Glomerular visceral epithelial cell (primary cell): Measurements from ENCODE around the gene PLEKHA8.

Experiments used
- DNase-seq: peaks from one replicate; pipeline ENCODE4 v3.0.0-alpha.2; 2016; ENCODE audit errors: extremely low spot score

Gene PLEKHA8, protein sequence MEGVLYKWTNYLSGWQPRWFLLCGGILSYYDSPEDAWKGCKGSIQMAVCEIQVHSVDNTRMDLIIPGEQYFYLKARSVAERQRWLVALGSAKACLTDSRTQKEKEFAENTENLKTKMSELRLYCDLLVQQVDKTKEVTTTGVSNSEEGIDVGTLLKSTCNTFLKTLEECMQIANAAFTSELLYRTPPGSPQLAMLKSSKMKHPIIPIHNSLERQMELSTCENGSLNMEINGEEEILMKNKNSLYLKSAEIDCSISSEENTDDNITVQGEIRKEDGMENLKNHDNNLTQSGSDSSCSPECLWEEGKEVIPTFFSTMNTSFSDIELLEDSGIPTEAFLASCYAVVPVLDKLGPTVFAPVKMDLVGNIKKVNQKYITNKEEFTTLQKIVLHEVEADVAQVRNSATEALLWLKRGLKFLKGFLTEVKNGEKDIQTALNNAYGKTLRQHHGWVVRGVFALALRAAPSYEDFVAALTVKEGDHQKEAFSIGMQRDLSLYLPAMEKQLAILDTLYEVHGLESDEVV

DNA sequence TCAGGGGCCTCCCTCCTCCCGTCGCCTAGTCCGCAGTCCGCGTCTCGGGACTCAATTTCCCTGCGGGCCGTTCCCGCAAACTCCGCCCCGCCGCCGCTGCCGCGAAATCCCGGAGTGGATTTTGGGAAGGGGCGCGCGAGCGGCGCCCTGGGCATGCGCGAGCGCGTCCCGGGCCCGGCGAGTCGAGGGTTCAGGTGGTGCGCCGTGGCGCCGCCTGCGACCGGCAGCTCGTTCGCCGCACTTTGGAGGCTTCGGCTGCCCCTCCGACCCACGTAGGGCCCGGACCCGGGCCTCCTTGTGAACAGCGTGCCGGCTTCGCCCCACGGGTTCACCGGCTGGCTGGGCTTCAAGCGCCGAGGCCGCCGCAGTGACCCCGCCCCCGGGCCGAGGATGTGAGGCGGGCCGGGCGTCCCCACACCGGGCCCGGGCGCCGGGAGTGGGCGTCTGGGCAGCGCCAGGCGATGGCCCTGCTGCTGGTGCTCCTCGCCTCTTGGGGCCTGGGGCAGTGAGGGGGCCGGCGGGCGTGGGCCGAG, at the start of gene PLEKHA8:
Gene PLEKHA8, plus strand, starts transcription at position 197 of the 533 bp plus-strand sequence. CDS start 351 bp downstream, outside the sequence.
- DNase-seq, result peak; percentile 81

DNA sequence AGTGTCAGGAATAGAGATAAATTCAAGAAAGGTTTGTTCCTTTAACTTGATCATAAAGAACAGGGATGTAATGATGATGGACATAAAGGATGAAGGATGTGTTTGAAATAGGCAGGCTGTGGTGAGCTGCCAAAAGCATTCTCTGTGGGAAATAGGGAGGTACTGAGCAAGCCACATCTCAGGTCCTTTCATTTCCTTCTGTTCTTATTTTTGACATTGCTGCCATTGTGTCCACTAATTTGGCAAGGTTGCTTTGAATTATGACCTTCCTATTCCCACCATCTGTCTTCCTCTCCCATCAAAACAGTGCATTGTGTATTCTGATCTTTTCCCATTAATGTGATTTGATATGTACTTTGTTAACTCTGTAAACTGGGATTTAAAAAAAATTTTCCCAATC, 48.1 kb upstream of the PLEKHA8 start:
- no peak for DNase-seq

DNA sequence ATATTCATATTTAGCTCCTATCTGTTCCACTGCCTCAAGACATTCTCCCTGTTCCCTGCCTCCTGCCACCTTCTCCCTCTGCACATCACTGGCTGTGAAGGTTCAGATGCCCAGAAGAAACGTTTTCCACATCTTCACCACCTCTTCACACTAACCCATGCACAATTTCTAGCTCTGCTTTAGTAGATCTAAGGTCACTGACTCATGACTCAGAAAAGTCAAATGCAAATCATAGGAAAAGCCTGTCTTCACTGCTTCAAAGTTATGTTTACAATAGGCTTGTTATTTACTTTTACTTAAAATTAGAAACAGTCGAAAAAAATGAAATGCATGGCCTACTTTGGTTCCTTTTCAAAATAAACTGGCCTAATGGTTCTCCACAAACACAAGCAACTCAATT, 41.1 kb upstream of the PLEKHA8 start:
- DNase-seq, result no peak

DNA sequence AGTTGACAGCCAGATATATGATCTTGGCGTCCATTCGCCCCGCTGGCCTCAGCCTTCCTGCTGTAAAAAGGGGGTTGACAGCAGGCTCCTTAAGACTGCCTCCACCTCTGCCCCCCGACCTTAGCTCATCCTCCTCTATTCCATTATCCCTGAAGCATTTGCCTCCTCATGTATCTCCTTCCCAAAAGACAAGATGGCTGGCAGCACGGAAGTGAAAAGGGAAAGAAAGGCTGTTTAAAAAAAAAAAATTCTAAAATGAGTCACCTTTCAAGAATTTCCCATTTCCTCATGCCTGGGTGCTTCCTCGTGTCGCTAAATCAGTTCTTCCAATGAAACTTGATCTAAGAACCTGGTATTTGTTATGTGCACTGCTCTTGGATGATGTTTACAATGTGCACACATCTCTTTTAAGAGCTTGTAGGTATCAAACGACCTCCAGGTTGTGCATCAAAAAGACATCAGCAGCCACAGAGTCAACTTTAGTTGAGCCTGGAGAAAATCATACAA, 40.3 kb upstream of the PLEKHA8 start:
- DNase-seq, result peak; percentile 79

DNA sequence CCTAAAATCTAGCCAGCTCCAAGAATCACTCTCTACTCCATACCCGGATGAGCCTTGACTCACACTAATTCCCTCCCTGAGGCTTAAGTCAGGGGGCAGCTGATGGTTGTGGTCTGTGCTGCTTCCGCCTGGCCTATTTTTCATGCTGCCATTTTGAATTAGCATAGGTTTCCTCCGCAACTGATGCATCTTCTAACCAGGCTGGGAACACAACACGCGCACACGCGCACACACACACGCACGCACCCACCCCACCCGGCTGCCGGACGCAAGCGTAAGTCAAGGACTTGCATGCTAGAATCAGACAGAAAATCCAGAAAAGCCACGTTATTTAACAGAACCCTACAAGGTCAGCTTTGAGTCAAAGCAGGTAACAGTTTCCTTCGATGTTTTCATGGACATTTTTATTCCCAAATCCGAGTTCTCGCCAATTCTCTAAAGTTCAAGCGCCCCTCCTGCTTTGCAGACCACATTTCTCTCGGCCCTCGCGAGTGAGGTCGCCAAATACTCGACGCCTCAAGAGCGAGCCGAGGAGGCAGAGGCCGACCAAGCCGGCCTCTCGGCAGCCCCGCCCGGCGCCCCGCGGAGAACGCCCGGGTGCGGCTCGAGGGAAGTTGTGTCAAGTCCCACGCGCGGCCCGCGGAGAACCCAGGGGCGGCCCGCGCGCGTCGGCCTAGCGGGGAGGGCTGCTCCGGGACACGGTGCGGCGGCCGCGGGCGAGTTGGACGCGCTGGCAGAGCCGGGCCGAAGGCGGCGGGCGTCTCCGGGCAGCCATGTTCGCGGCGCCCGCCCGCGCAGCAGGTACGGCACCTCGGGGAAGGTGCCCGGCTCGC, 39.6 kb upstream of the PLEKHA8 start:
- peak; percentile 76 for DNase-seq

DNA sequence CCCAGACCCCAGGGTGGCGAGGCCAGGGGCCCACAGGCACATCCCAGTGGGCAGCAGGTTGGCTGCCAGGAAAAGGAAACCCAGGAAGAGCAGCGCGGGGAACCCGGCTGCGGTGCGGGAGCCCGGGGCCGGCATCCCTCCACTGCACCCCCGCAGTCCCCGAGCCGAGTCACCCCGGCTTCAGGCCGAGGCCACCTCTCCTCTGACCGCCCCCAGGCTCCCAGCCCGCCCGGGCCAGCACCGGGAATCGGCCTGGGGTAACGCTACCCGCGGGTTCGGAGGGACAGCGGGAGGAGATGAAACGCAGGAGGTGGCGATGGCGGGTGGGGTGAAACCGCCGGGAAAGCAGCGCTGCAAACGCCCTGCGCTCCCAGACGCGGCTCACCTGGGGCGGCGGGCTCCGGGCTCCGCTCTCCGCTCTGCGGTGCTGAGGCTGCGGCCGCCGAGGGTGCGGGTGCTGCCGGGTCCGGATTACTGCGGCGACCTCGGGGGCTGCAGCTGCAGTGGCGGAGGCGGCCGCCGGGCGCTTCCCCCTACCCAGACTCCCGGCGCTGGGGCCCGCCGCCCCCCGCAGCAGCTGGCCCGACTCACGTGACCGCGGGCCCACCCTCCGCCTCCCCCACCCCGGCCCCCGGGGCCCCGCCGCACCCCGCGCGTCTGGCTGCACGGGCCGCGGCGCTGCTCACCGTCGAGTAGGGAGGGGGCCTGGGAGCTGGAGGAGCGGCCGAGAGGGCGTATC, 38.8 kb upstream of the PLEKHA8 start, which contains the start of gene SCRN1:
Gene SCRN1, minus strand, starts transcription at position 545 of the 739 bp plus-strand sequence. CDS start 20,734 bp downstream, outside the sequence.
- DNase-seq, result peak; percentile 54

DNA sequence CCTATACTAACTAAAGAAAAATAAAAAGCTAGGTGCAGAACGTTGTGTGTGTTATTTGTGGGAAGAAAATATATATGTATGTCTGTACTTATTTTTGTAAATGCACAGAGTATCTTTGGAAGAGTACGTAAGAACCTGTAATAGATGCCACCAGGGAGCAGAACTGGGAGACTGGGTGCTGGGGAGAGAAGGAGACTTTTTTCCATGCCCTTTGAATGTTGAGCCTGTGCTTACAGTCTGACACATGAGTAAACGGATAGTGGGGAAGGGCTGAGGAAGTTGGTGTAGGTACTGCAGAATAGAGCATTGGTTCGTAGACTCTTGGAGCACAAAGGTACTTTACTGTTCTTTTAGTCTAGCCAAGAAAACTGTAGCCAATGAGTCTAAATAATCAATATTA, 37.3 kb upstream of the PLEKHA8 start:
- no peak for DNase-seq

DNA sequence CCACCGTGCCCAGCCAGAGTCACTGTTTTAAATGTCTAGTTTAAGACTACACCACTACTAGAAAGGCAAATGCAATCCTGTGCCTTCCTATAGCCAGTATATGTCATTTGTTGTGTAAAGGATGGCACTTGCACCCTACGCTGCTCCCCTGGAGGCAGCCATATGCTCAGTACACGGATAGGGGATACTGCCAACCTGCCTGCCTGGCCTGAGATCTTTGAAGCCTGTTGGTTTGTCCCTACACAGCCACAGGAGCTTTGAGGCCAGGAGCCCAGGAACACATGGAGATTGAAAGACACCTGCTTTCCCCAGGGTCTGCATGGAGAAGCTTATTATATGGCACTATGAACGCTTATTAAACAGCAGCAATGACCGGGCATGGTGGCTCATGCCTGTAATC, 36.3 kb upstream of the PLEKHA8 start:
- DNase-seq, result no peak

DNA sequence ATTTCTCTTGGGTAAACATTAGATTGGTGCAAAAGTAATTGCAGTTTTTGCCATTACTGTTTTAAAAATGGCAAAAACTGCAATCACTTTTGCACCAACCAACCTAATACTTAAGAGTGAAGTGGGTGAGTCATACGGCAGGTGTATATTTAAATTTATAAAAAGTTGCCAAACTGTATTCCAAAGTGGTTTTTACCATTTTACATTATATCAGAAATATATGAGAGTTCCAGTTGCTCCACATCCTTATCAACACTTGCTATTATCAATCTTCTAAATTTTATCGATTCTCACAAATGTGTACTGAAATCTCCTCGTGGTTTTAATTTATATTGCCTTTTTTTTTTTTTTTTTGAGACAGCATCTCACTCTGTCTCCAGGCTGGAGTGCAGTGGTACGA, 35.1 kb upstream of the PLEKHA8 start:
- DNase-seq, result no peak

DNA sequence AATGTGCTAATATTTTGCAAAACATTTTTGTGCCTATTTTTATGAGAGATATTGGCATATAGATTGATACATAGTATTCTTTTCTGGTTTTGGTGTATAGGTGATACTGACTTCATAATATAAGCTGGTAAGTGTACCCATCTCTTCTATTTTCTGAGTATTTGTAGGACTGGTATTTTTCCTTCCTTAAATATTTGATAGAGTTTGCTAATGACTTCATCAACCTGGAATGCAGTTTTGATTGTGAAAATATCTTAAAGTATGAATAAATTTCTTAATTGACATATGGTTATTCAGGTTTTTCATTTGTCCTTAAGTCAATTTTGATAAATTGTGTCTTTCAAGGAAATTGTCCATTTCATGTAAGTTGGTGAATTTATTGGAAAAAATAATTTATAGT, 32.6 kb upstream of the PLEKHA8 start:
- DNase-seq, result no peak

DNA sequence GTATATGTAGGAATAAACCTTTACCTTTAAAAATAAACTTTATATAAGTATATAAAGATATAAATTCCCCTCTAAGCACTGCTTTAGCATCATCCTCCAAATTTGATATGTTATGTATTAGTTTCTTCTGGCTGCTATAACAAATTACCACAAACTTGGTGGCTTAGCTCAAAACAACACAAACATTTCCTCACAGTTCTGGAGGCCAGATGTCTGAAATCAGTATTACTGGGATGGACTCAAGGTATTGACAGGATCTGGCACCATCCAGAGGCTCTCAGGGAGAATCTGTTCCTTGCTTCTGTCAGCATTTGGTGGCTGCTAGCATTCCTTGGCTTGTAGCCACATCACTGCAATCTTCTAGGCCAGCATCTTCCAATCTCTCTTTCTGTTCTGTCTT, 31.9 kb upstream of the PLEKHA8 start:
- no peak for DNase-seq

DNA sequence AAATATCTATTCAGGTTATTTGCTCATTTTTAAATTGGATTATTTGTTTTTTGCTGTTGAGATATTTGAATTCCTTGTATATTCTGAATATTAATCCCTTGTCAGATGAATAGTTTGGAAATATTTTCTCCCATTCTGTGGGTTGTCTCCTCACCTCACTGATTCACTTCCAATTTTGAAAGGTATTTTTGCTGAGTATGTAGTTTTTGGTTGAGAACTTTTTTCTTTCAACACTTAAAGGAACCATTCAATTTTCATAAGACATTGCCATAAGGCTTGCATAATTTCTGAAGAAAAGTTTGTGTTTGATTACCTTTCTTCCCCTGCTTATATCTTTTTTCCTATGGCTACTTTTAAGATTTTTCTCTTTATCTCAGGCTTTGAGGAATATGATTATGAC, 29.7 kb upstream of the PLEKHA8 start:
- DNase-seq, result no peak

DNA sequence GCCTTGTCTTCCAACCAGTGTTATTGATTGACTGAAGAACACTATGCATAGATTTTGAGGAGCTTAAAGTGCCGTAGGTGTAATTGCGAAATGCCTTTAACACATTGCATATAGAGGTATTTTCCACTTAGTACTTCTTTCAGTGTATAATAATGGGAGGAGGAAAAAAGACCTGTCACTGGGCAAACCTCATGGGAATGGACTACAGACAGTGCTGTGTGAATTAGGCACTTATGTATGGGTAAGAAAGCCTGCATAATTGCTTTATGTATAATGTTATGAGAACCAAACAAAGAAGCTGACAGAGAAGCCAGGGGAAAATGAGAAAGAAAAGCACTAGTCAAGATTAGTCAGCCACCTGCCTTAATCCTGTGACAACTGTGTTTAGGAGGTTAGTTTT, 26.2 kb upstream of the PLEKHA8 start:
- DNase-seq, result no peak

DNA sequence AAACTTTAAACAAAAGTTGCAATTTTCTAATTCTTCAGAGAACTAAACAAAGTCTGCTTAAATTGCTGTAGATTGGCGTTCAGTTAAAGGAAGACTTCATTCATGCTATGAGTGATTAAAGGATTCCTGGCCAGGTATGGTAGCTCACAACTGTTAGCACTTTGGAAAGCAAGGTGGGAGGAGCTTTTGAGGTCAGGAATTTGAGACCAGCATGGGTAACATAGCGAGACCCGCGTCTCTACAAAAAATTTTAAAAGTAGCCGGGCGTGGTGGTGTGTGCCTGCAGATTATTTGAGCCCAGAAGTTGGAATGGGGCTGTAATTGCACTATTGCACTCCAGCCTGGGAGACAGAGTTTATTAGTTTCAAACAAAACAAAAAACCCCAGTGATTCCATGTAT, 25.1 kb upstream of the PLEKHA8 start:
- no peak for DNase-seq

DNA sequence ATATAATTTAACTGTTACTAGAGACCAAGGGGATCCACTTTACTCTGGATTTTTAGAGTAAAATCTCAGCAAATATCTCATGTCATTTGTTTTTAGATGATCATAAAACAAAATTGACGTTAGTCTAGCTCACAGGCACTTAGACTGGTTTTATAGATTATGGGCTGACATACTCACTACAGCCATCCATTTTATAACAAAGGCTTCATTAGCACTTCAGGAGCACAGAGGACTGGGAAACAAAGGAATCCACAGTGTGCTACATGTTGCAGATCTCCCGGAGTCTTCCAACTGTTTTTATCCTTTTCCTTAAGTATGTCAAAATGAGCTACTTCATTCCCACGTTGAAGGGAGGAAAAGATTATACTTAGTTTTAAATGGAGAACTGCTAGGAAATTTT, 22.7 kb upstream of the PLEKHA8 start:
- DNase-seq, result no peak

DNA sequence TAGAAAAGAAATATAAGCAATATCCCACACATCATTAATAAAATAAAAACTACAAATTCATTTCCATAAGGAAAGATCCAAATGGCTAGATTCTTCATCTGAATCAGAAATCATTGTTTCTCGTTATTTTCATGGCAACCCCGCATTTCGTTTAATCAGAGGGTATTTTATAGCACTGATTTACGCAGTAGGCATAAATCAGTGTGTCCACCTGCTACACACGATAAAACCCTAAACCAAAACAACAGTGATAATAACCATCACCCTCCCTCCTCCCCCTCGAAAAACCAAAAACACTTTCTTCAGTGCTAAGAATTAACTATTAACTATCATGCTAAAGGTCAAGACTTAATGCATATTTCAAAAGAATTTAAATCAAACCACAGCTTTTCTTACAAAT, 18.2 kb upstream of the PLEKHA8 start:
- DNase-seq, result no peak

DNA sequence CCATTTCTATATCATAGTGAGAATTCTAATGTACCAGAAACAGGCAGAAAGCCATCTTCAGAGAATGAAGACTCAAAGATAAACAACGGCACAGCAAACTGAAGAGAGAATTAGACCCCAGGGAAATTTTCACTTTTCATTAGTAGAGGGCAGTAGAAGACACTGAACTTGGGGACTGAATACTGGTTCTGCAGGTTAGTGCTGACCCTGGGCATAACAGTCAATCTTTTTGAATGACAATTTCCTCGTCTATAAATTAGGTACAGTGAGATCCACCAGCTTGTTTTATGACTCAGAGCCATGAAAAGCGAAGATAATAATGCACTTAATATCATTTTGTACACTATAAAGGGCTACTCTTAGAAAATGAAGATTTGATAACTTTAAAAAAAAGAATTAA, 15.5 kb upstream of the PLEKHA8 start:
- no peak for DNase-seq

DNA sequence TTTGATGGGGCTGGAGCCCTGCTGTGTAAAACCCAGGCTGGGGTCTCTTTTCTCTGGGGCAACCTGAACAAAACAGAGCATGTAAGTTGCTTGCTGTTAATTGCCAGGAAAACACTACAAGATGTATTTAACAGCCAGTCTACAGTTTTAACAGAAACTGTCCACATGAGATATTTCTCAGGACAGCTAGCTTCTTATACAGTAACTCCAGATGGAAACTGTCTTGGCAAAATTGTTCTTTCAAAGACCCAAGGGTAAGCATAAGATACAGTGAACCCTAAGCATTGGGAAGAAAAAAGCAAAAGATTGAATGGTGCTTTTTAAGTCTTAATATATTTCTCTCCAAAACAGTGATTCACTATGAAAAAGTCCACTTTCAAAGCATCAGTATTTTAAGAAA, 9.8 kb upstream of the PLEKHA8 start:
- DNase-seq, result no peak

DNA sequence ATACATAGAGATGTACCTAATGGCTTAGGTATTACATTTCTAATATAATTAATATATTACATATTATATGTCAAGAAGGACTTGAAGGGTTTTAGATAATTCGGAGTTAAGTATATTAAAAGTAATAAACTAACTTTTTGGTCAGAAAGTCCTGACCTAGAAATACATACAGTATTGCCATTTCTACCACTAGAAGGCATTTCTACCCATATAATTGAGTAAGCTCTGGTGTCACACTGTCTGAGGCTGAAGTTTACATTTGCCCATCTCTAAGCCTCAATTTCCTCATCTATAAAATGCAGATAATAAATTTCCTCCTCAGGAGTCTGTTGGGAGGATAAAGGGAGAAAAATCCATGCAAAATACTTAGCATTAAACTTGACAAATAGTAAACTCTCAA, 8.8 kb upstream of the PLEKHA8 start:
- no peak for DNase-seq

DNA sequence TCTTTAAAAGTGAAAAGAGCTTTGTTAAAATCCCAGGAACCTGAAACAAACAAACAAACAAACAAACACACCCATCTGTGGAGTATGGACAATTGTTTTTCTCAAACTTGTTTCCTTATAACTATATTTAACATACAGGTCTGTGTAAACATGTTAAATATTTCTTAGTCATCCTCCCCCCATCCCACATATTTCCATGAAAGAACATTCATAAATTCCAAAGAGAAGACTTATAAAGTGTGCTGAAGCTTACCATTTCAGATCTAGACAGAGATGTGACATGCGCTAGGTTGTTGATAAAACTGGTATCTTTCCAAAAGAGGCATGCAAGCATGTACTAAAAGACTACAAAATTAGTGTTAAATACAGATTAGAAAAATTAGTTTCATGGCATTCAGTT, 8.3 kb upstream of the PLEKHA8 start:
- no peak for DNase-seq

DNA sequence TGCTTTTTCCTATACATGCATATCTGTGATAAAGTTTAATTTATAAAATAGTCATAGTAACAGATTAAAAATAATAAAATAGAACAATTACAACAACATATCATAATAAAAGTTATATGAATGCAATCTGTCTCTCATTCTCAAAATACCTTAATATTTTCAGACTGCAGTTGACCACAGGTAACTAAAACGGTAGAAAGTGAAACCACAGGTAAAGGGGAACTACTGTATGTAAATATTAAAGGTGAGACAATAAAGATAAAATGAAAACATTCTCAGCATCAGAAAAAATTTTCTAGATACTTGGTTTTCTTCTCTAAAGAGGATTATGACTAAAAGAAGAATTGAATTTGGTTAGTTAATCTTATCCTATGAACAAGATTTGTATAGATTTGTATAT, 7.7 kb upstream of the PLEKHA8 start:
- no peak for DNase-seq

DNA sequence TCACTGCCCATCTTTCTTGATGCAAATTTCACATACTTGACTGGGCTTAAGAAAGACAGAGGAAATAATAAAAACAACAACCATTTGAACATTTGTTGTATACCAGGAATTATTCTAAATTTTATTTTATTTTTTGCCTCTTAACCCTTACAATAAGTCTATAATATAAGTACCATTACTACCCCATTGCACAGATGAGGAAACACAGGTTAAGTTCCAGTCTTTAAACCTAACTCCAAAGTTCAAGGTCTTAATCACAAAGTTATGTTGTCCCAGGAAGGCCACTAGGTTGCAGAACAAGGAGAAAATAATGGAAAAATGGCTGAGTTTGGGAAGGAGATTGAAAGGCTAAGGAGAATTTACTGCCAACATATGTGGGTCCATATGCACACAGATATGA, 5.2 kb upstream of the PLEKHA8 start:
- no peak for DNase-seq
